Occipital lobe (tissue), 2 donors: ENCODE results near the gene BLACAT1. TPM values are rescaled to one million over a fixed set of nuclear protein-coding genes. Genes with fewer than 3 reads are reported as not detected.
"Not testable (repeated sequence)": the region's sequence is repeated elsewhere in the genome, so short reads cannot be mapped to it uniquely, and the experiment has no call there.

Experiments
- DNase-seq: peaks from one replicate; lab custom pipeline; 2025; lab: John Stamatoyannopoulos, UW
- total RNA-seq: library from RNA; depleted of rRNA; stranded (reverse); fragments of >200 nt; gene quantifications from one replicate; pipeline ENCODE4 v1.2.3, GENCODE V29; 2014

Gene BLACAT1
- total RNA-seq, 1 donor from 2014 or later: 0.94 TPM

DNA sequence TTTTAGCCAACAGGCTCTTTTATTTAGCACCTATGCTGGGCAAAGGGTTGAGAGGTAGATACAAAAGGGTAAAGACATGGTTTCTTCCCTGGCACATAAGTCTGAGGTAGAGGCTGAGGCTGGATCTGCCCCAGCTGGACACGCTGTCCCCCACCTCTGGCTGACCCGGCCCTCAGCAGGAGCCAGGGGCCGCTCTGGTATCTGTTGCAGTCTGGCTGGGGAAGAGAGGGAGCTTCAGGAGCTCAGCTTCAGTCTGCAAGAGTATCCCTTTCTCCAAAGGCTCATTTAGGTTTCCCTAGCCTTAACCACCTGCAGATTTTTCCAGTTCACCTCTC, 14.2 kb downstream of the BLACAT1 start:
- DNase-seq: no peak

DNA sequence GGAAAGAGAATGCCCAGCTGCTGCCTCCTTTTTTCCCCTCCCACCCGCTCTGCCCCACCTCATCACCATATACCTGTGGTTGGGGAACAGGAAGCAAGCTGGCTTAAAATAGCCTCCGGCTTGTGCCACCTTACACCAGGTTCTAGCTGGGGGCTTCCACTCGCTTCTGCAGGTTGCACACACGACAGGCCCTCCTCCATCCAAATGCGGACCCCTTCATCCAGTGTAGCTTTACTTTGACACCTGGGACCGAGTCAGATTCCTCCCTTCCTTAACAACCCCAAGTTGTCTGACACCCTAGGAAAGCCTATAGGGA, 14.6 kb downstream of the BLACAT1 start:
- no peak for DNase-seq

DNA sequence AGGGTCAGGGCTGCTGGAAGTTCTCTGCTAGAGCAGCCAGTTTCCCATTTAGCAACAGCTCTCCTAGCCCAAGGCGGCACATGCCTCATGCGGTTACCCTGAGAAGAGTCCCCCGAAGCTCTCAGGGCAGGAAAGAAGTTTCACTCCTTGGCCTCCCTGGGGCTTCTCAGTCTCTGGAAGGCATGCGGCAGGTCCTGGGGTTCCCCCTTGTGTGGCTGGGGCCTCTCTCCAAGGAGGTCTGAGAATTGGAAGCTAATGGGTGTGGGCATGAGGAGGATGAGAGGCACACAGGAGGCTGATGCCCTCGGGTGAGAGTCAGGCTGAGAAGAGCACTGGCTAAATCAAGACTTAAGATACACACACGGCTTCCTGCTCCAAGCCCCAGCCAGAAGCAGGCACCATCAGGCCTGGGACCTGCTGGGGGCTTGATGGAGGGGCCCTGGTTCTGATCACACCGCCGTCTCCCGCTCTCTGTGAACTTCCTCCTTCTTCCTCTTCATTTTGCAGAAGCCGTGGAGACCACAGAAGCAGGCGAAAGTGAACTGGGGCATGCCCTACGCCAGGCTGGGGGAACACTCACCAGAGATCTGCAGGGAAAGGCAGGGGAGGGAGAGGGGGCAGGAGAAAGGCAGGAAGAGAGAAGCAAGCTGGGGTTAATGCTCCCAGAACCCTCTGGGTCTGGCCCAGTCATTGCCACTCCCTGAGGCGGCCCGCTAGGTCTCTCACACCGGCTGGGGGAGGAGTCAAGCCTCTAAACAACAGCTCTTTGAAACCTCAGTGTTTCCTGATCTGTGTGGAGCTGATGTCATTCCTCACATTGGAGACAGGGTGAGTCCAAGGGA, 15.1 kb downstream of the BLACAT1 start:
- DNase-seq: no peak

DNA sequence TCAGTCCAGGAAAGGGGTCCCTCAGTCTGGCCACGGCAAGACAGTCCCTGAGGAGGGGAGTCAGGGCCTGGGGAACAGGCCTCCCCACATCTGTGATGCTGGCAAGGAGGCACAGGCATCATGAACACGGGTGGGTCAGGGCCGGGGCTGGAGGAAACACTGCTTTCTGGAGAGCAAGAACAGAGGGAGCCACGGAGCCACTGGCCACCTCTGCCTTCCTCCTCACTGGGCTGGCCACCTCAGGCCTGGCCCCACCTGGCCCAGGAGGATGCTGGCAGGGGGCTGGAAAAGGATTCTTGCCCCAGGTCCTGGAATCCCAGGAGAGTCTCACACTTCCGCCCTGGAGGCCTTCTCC, 15.7 kb downstream of the BLACAT1 start:
- DNase-seq: no peak

DNA sequence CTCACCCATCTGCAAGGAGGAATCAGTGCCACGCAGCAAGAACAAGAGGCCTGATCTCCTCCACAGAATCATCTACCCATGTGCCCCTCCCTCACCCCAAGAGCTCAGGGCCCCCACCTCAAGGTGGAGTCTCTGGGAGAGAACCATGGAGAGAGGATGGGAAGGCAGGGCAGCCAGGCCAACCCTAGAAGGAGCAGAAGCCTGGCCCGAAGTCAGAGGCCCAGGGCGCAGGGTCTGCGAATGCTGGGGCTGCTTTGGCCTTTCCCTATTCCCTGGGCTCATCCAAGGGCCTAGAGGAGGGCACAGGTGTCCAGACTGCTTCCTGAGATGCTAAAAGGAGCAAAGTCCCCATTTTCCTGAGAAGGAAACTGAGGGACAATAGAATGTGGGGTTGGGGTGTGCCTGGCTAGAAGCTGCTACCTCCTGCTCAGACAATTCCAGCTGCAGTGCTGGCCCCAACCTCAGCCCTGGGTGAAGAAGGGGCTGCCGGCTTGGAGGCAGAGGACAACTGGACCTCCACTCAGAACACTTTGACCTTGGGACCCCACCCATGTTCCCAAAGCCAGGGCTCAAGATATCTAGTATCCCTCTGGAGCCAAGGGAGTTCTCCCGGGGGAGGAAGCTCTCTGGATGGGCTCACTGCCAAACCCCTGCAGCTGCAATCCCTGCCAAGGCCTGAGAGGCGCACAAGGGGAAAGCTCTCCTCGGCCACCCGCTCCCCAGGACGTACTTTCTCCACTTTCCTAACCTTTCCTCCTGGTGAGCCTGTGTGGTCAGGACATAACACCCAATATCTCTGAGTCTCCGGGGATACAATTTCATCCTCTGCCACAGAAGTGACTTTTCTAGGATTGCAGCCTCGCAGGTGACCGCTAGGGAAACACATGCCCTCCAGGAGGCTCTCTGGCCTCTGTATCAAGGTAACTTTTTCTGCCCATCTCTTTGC, 17.4 kb downstream of the BLACAT1 start:
- peak; percentile 59 for DNase-seq

DNA sequence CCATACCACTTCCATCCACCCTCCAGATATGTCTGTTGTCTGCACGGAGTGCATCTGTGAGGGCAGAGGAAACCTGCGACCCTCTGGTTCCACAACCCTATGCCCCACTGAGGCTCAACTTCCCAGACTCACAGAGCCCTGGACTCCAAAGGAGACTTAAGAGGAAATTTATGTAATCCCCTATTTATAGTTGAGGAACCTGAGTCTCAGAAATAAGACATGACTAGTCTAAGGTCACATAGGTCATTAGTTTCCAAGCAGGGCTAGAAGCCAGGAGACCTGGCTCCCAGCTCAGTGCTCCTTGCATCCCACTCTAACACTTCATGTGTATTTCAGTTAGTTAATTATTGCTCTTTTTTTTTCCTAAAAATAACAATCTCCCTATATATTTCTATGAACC, 18.3 kb downstream of the BLACAT1 start:
- no peak for DNase-seq

DNA sequence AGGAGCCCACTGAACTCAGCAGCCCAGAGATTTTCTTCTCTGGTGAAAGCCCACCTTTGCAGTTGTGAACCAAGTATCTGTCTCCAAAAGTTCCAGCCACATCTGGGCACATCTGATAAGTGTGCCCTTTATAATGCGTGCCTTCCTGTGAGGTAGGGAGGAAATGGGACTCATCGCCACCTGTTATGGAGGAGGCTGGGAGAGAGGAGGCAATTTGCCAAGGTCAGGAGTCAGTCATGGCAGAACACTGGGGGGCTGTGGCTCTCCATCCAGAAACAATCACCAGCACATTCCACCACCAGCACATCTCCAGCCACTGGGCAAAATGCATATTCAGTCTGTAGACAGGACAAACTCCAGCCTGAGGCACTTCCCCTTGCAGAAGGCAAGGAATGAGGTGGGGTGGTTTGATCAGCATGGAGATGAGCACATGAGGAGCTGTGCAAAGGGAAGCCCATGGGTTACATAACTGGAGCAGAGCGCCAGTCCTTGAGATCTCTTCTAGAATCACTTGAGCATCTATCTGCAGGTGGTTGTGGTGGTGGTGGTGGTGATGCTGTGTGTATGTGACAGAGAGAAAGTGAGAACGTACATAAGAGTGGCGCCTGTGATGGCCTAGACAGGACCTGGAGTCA, 19.0 kb downstream of the BLACAT1 start:
- DNase-seq: no peak

DNA sequence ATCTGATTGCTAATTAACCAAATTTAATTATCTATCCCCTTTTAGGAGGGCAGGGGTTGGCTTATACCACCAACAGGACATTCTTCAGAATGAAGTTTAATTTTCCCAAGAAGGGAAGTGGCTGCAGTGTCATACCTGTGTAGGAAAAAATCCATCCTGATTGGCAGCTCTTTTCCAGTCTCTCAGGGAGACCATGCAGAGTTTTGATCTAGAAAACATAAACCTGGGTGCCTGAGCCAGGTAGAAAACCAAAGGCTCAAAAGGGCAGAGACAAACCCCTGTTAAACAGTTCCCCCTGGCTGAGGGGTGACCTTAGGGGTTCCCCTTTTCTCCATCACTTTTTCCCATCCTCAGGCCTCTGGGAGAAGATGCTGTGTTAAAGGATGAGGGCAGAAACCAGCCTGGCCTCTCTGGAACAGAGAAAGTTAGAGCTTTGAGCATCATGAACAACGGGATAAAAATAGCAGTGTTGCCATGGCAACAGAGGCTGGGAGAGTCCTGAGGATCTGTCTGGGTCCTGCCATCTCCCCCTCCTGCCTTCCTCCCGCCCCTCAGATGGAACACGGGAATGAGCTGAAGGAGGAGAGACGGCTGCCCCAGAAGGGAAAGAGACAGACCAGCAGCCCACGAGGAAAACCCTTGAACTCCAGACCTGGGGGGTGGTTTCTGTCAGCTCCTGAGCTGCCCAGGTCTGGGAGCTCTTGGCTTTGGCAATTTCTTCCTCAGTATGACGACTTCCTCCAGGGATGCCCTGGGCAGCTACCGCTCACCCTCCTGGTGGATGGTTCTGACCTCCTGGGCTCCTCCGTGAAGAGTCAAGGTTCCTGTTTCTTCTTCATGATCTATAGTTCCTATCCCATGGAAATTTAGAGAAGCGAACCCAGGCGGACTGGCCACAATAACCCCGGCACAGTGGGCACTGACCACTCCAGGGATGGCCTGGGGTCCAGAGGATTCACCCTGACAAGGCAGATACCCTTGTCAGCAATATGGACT, 20.0 kb downstream of the BLACAT1 start:
- peak; percentile 53 for DNase-seq

DNA sequence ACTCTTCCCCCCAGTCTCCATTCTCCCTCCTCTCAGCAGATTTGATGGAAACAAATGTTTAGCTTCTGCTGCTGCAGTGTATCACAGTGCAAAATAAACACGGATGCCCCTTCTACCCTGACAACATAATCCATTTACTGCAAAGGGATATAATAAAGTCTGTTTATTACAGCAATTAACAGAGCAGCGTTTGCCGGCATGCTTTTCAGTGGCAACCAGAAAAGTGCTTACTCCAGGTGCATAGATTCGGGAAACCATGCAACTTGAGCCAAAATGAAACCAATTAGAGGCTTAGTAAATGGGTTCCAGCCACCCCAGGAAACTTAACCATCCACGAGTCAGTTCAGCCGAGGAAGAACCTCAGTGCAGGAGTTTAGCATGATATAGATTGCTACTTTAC, 21.1 kb downstream of the BLACAT1 start:
- no peak for DNase-seq

DNA sequence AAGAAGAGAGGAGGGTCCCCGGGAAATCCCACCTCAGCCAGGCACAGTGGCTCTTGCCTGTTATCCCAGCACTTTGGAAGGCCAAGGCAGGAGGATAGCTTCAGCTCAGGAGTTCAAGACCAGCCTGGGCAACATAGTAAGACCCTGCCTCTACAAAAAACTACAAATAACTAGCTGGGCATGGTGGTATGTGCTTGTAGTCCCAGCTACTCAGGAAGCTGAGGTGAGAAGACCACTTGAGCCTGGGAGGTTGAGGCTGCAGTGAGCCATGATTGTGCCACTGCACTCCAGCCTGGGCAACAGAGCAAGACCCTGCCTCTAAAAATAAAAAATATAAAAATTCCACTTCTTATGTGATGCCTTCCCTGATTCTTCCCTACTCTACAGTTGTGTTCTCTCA, 23.2 kb downstream of the BLACAT1 start:
- DNase-seq: not testable (repeated sequence)

DNA sequence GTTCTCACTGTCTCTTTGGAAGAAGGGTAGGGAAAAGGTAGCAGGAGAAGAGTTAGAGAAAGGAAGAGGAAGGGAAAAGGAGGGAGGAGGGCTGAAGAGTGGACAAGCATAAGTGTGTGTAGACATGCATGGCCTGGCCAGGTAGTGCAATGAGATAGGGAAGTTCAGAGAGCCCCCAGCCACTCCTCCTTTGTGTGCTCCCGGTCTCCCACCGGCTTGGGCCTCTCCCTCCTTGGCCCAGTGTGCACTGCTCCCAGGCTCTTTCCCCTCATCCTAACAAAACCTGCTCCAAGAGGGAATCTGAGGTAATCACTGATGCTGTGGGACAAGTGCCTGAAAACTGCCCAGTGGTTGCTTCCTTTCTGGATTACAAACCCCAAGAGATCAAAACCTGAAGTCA, 23.7 kb downstream of the BLACAT1 start:
- no peak for DNase-seq

DNA sequence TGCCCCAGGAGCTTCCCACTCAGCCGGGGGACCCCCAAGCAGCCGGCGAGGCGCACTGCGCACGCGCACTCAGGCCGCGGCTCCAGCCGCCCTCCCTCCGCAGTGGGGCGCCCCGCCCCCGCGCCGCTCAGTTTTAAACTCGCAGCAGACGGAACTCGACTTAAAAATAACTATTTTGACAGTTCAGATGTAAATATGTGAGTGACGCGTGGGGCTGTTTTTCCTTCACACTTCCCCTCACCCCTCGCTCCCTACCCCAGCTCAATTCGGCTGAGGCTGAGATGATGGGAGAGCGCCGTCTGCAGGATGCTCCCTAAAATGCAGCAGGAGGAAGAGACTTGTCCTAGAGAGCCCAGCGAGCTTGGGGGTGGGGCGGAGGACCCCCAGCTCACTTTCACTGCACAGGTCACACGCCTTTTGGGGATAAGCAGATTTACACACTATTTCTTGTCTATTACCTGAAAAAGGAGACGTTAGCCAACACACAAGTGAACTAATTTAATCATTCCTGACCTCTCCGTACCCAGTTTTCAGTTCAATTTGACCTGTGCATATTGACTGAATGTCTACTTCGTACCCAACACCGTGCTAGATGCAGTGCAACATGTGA, 25.0 kb downstream of the BLACAT1 start:
- peak; percentile 51 for DNase-seq

DNA sequence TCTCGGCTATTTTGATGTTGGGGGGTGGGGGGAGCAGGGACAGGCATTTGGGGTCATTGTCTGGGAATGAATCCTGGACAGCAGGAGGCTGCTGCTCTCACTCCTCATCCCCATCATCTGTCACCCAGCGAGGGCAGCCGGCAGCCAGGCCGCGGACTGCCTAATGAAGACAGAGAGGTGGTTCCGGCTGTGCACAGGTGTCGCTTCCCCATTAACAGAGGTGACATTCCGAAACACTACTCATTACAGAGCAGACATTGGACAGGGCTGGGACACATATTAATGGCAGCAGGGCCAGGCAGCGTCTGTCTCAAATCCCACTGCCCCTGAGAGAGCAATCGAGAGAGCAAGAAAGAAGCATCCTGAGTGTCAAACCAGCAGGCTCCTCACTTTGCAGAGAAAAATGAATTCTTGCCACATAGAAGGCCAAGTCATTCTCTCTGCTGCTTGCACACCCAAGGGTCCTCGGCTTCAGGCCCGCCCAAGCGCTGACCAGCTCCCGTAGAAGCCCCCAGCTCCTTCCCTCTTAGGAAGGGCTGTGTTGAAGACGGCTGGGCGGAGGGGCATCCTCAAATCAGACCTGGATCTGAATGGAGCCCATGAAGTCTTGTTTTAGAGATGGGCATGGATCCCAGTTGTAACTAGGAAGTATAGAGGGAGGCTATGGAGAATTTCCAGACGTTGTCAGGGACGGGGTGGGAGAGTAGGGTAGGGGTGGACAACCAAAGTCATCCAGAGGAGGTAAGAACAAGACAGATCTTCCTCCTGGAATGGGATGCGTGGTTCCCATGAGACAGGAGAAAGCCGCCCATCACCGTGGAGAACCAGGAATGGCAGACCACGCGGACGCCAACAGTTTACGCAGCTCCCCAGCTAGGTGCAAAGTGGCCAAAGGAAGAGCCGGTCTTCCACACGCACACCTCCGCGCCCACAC, 25.8 kb downstream of the BLACAT1 start:
- no peak for DNase-seq

DNA sequence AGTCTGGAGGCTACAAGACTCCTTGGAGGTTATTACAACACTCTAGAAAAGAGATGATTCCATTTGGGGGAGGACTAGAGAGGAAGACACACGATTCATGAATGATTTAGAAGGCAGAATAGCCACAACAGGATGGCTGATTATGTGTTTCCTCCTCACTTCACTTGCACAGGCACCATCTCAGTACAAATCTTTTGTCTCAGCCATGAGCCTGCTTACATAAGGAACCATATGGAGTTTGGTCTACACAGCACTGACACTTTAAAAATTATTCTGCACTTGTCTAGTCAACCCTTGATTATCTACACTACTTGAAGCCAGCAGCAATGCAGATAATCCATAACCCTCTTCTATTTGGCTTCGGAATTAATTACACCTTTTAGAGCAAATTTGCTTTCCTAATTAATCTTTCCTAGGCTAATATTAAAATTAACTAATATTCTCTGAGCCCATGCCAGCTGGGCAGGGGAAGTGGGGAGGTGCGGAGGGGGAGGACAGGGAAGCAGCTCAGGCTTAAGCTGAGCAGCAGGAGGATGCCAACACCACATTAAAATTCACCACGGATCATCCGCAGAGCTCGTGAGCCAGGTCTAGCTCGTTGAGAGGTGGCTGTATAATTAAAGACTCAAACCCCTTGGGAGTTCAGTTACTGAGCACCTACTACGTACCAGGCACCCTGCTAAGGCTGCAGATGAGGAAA, 30.8 kb downstream of the BLACAT1 start:
- no peak for DNase-seq

DNA sequence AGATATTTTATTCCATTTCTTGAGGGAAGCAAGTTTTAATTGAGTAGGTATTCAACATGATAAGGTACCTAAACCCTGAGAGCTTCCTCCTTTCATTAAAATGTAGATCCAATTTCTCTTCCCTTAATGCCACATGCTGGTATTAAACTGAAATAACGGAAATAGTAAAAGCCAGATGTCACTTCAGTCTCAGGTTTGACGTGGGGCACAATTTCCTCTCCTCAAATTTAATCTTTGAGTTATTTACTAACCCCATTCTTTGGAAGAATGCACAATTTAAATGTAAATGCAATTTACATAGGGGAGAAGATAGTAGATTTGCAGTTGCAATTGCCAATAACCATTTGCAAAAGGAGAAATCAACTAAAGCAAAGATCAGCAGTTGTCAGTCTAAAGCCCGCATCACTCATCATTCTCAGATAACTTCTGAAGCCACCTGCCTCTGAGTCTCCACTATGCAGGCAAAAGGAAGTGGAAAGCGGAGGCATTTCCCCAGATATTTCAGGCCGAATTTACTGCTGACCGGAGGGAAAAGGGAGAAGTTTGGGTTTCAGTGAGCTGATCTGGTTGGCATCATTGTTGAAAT, 31.9 kb downstream of the BLACAT1 start:
- DNase-seq: no peak

DNA sequence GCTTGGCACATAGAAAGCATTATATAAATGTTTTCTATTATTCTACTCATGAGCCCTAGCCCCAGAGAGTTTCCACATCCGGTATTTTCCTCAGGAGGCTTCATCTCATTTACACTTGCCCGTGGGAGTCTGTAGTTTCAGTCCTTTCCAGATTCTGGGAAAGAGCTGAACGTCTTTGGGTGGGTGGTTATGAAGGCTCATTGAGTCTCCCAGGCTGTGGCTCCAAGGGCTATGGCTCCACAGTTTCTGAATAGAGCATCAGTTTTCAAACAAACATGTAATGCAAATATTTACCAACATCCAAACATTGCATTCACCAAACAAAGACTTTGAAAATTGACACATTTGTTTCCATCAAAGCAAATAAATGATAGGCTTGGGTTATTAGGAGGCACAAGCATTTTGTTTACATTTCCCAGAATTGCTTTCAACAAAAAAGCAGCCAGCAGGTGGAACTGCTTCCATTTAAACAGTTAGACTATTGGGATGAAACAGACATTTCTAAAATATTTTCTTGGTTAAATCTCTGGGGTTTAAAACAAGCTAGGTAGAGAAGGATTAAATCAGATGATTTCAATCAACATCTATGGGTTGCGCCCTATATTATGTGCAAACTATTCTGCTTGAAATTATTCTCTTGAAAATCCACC, 32.7 kb downstream of the BLACAT1 start:
- DNase-seq: no peak

DNA sequence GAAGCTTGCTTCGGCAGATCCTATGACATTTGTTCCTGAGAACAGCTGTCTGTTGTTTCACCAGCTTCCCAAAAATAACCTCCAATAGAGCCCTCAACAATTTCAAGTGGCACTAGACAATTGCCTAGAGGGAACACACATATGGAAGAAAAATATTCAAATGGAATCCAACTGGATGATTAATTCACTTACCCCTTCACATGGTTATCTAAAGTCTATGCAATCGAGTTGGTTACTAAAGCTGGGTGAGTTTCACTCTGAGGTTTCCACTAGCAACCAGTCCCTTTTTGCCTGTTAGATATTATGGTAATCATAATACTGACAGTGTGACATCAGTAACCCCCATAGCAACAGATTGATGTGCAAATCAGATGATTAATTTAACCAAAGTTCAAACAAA, 34.0 kb downstream of the BLACAT1 start, which contains the start of gene LEMD1:
LEMD1 (minus strand) TSS at position 259 of the 400 bp plus-strand sequence. CDS start 1,520 bp downstream, outside the sequence.
- no peak for DNase-seq

DNA sequence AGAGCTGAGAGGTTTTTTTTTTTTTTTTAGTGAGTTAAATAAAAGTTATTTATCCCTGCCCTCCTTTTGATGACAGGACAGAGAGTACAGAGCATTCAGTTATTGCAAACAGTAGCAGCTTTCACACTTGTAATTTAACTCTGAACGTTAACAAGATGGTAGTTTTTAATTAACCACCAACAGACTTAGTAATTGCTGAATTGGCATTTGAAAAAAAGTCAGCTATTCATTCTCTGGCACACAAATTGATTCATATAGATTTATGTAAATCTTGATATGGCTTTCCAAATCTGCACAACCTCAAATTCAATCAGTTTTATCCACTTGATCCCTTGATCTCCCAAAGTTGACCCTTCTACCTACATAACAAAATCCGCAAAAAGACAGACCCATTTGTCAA, 34.9 kb downstream of the BLACAT1 start:
- no peak for DNase-seq
